Adrenal gland (tissue), 12 donors: ENCODE measurements around the gene FNBP1. TPM values are rescaled to one million over a fixed set of nuclear protein-coding genes. Genes with fewer than 3 reads are reported as not detected.

Source experiments
- DNase-seq, 7 donors: peaks; one replicate each; pipeline ENCODE4 v3.0.0-alpha.2; 2019 to 2020
- H3K27ac ChIP-seq, 5 donors: fragments of 200-600 bp; sonication (generic) in 4 of 5; 1 replicate in 3 of 5; 2 replicates in 2 of 5; pipeline versions ENCODE4 v1.5.1 to v1.8.0; 2016 to 2020; ENCODE audit warnings: mild to moderate bottlenecking in 1 of 5
- H3K27me3 ChIP-seq: fragments of 200-600 bp; 2 replicates; pipeline ENCODE4 v1.8.0; 2021
- H3K36me3 ChIP-seq, 2 donors: fragments of 200-600 bp; replicated peaks in 1 of 2; 1 replicate in 1 of 2; 2 replicates in 1 of 2; pipeline versions ENCODE4 v1.5.1 to v1.8.0; 2018 to 2022
- H3K4me1 ChIP-seq, 2 donors: fragments of 200-600 bp; replicated peaks in 1 of 2; 1 replicate in 1 of 2; 2 replicates in 1 of 2; pipeline versions ENCODE4 v1.5.1 to v1.8.0; 2018 to 2021
- H3K4me3 ChIP-seq, 4 donors: fragments of 200-600 bp; sonication (generic) in 3 of 4; one replicate each; pipeline ENCODE4 v1.5.1; 2016 to 2018
- H3K9me3 ChIP-seq, 3 donors: fragments of 200-600 bp; sonication (generic) in 1 of 3; replicated peaks in 1 of 3; 1 replicate in 2 of 3; 2 replicates in 1 of 3; pipeline versions ENCODE4 v1.5.1 to v1.8.0; 2016 to 2021
- CTCF ChIP-seq, 6 experiments: fragments of 450-650 bp in 4 of 6; fragments of 200-600 bp in 2 of 6; sonication (generic) in 1 of 6; IDR thresholded peaks; 1 replicate in 5 of 6; 2 replicates in 1 of 6; pipeline versions ENCODE4 v1.5.1 to v1.8.0; 2016 to 2021; ENCODE audit warnings: antibody characterized with exemption in 6 of 6, mild to moderate bottlenecking in 2 of 6, moderate library complexity in 1 of 6
- POLR2A ChIP-seq, 2 donors: fragments of 450-650 bp; IDR thresholded peaks; one replicate each; pipeline ENCODE4 v1.6.1; 2017; ENCODE audit warnings: antibody characterized with exemption in 2 of 2, mild to moderate bottlenecking in 2 of 2, moderate library complexity in 1 of 2
- WGBS, 4 donors: extraction: QIAGEN DNeasy Blood & Tissue Kit in 2 of 4; methylation state at CpG; one replicate each; pipeline versions ENCODE4 v1.1.5 to v1.1.7; 2013 to 2017; 5-methylcytosine and 5-hydroxymethylcytosine counted together
- intact Hi-C, 2 donors: fragments of 100-400 bp; cut with DNase I; formaldehyde crosslinking; loops; one replicate each; pipeline versions ENCODE4 v1.14.1 to v1.15.0; 2022 to 2023
- polyA plus RNA-seq, 3 donors: library from polyadenylated mRNA; stranded (reverse); fragments of 200-250 nt in 2 of 3; fragments of 350-450 nt in 1 of 3; fragmentation: Illumina TruSeq in 1 of 3; extraction: RNeasy Lipid Tissue Mini Kit (QIAGEN cat#74804) in 1 of 3; gene quantifications; one replicate each; pipeline ENCODE4 v1.2.3, GENCODE V29; 2013 to 2014
- total RNA-seq, 9 donors: library from RNA; depleted of rRNA in 4 of 9; stranded (reverse); fragments of >200 nt in 4 of 9; fragments of 120-200 nt in 1 of 9; fragmentation: NEBNext Ultra II Directional in 1 of 9; extraction: Animal tissue kit (Norgen Biotek cat#: 25700) in 1 of 9; gene quantifications; one replicate each; pipeline versions ENCODE4 v1.1.0 to v1.2.4, GENCODE V29; 2013 to 2023
- donor health status: healthy with polysubstance abuse.
- donor health status: Bipolar disorder and iron deficiency.
- donor health status: DM: yes; HTN: yes; CAD: no.
- donor health status: DM: no; HTN: no; CAD: no.
- donor health status: DM: no; HTN: no; CAD: no.
- donor health status: DM: yes; HTN: yes; CAD: no.

The FNBP1 gene
- total and polyA plus RNA-seq, 12 donors, result 15.3 to 40.4 (median 24.0) TPM

- Histone ChIP-seq H3K9me3 (no peaks in the 10 kb centered on the region), H3K27me3 (no peaks in the 10 kb centered on the region), H3K4me1 (peaks cover 11 to 36% of the 10 kb centered on the region in 2 donors), H3K27ac (peak overlapping the region in 1 of 5 donors; percentile 64), H3K36me3 (no peaks in the 10 kb centered on the region), H3K4me3 (no peak overlapping the region)
- TF ChIP-seq POLR2A (IDR thresholded peaks at IDR 0.05) (no peak), CTCF (IDR thresholded peaks at IDR 0.05) (no peak)
- intact Hi-C loops, result no loop called here
- DNase-seq, result no peak
- 79 to 100% (median 91%) methylated on average over 1 of the region's 1 CpG for WGBS, 4 donors
These were observed 26.1 kb upstream of the FNBP1 start for GRCh38 chr9:130069048-130069447.

- intact Hi-C loops, result no loop called here
- DNase-seq, result no peak
- H3K27me3 ChIP-seq, result no peaks in the 10 kb centered on the region
- peaks cover 0 to 27% of the 10 kb centered on the region in 2 donors for H3K4me1 ChIP-seq
- whole genome bisulfite sequencing, 4 donors, result 96 to 100% (median 97%) methylated on average over 4 of the region's 4 CpGs
- TF ChIP-seq CTCF (IDR thresholded peaks at IDR 0.05), result no peak
- no peak for TF ChIP-seq POLR2A (IDR thresholded peaks at IDR 0.05)
- H3K9me3 ChIP-seq, result no peaks in the 10 kb centered on the region
- H3K27ac ChIP-seq, result no peak overlapping the region
- H3K4me3 ChIP-seq, result no peak overlapping the region
- H3K36me3 ChIP-seq, result no peaks in the 10 kb centered on the region
These were observed 21.6 kb upstream of the FNBP1 start for GRCh38 chr9:130064621-130065020.

GRCh38 chr9:130062750-130063149 is 19.8 kb upstream of the FNBP1 start:
- Histone ChIP-seq H3K4me1 (peaks cover 0 to 12% of the 10 kb centered on the region in 2 donors), H3K27ac (no peak overlapping the region), H3K9me3 (no peaks in the 10 kb centered on the region), H3K27me3 (no peaks in the 10 kb centered on the region), H3K36me3 (no peaks in the 10 kb centered on the region), H3K4me3 (no peak overlapping the region)
- TF ChIP-seq CTCF (IDR thresholded peaks at IDR 0.05) (no peak), POLR2A (IDR thresholded peaks at IDR 0.05) (no peak)
- DNase-seq, result no peak
- intact Hi-C loops, result no loop called here
- WGBS, 4 donors, result 62 to 73% (median 67%) methylated on average over 2 of the region's 2 CpGs

GRCh38 chr9:130060296-130060695 is 17.3 kb upstream of the FNBP1 start:
- no peaks in the 10 kb centered on the region for H3K9me3 ChIP-seq
- no peak for TF ChIP-seq POLR2A (IDR thresholded peaks at IDR 0.05)
- no peak overlapping the region for H3K4me3 ChIP-seq
- DNase-seq, result no peak
- H3K27me3 ChIP-seq, result no peaks in the 10 kb centered on the region
- H3K36me3 ChIP-seq, result no peaks in the 10 kb centered on the region
- H3K4me1 ChIP-seq, result peaks cover 0 to 6% of the 10 kb centered on the region in 2 donors
- intact Hi-C loops, result no loop called here
- H3K27ac ChIP-seq, result no peak overlapping the region
- 82 to 88% (median 85%) methylated on average over 7 of the region's 7 CpGs for WGBS, 4 donors

GRCh38 chr9:130058887-130059286 is 15.9 kb upstream of the FNBP1 start:
- no peaks in the 10 kb centered on the region for H3K9me3 ChIP-seq
- 45 to 59% (median 52%) methylated on average over 3 of the region's 3 CpGs for WGBS, 4 donors
- H3K4me1 ChIP-seq, result peaks cover 5 to 14% of the 10 kb centered on the region in 2 donors
- no peaks in the 10 kb centered on the region for H3K27me3 ChIP-seq
- DNase-seq, result no peak
- no peak overlapping the region for H3K27ac ChIP-seq
- no peaks in the 10 kb centered on the region for H3K36me3 ChIP-seq
- H3K4me3 ChIP-seq, result no peak overlapping the region
- intact Hi-C loops, result no loop called here
- TF ChIP-seq POLR2A (IDR thresholded peaks at IDR 0.05), result no peak
- TF ChIP-seq CTCF (IDR thresholded peaks at IDR 0.05), result no peak
